GM12878 (cell line): Measurements from ENCODE around the gene IRF7. TPM values are rescaled to one million over a fixed set of nuclear protein-coding genes. Genes with fewer than 3 reads are reported as not detected.
A peak's percentile ranks its signal among the peaks of the same experiment; 100 is the strongest.

ENCODE experiments used
- ATAC-seq: fragments of 200-7000 bp; cut with Tn5 transposase; 3 replicates; pipeline ENCODE4 v1.9.1; 2020; ENCODE audit warnings: mild to moderate bottlenecking, moderate library complexity
- BruUV-seq: library from RNA; stranded (reverse); fragments of 400-500 nt; replicated peaks from 2 replicates; lab custom pipeline; 2021; lab: Mats Ljungman, UMichigan
- CTCF ChIA-PET: fragments of 300-600 bp; sonication (Branson Sonifier 250); formaldehyde crosslinking; extraction: SDS; loops from one replicate; lab custom pipeline; 2021; ENCODE audit warnings: inconsistent platforms; lab: Yijun Ruan, JAX
- POLR2A ChIA-PET: fragments of 350-600 bp; formaldehyde crosslinking; extraction: SDS; loops from one replicate; lab custom pipeline; 2021; ENCODE audit warnings: inconsistent platforms; lab: Charles Lee
- RAD21 ChIA-PET: fragments of 300-600 bp; sonication (Branson Sonifier 250); formaldehyde crosslinking; loops from one replicate; lab custom pipeline; 2023; ENCODE audit warnings: antibody characterized with exemption; ENCODE audit not compliant: unreplicated experiment; lab: Charles Lee
- SMC1A ChIA-PET: fragments of 300-600 bp; sonication (Branson Sonifier 250); formaldehyde crosslinking; loops from one replicate; lab custom pipeline; 2023; ENCODE audit not compliant: unreplicated experiment, uncharacterized antibody; lab: Charles Lee
- DNase-seq: peaks from one replicate; pipeline ENCODE4 v3.0.0-alpha.2; 2011; ENCODE audit warnings: low read depth, low spot score
- FAIRE-seq: peaks from 3 replicates; lab custom pipeline; 2011; peaks lifted over from hg19 to GRCh38; lab: Jason Lieb, UNC
- H2AFZ ChIP-seq: 2 replicates; pipeline ENCODE4 v1.6.0; 2011; ENCODE audit warnings: low read depth, low read length, control low read depth; ENCODE audit not compliant: control insufficient read depth
- H3K27ac ChIP-seq: 2 replicates; pipeline ENCODE4 v1.5.1; 2011; ENCODE audit warnings: control low read depth; ENCODE audit not compliant: control insufficient read depth, insufficient read depth
- H3K27me3 ChIP-seq, 2 experiments: replicated peaks in 1 of 2; 2 replicates each; pipeline versions ENCODE4 v1.6.0 to v1.6.1; 2011; ENCODE audit warnings: low read length in 1 of 2; ENCODE audit not compliant: control insufficient read depth in 2 of 2, insufficient read depth in 2 of 2
- H3K36me3 ChIP-seq, 2 experiments: 2 replicates each; pipeline ENCODE4 v1.5.1; 2011; ENCODE audit warnings: low read length in 1 of 2; ENCODE audit not compliant: control insufficient read depth in 2 of 2, insufficient read depth in 2 of 2
- H3K4me1 ChIP-seq: 2 replicates; pipeline ENCODE4 v1.6.1; 2011; ENCODE audit warnings: mild to moderate bottlenecking, low read length, moderate library complexity, mixed read lengths; ENCODE audit not compliant: control insufficient read depth, insufficient read depth
- H3K4me2 ChIP-seq: 2 replicates; pipeline ENCODE4 v1.6.0; 2011; ENCODE audit warnings: control low read depth; ENCODE audit not compliant: control insufficient read depth, insufficient read depth
- H3K4me3 ChIP-seq: fragments of 200-600 bp; sonication (generic); 2 replicates; pipeline ENCODE4 v1.5.1; 2016
- H3K79me2 ChIP-seq: 2 replicates; pipeline ENCODE4 v1.6.0; 2011; ENCODE audit warnings: low read length; ENCODE audit not compliant: control insufficient read depth, insufficient read depth
- H3K9ac ChIP-seq: 2 replicates; pipeline ENCODE4 v1.8.0; 2011; ENCODE audit warnings: low read length, control low read depth, mixed read lengths; ENCODE audit not compliant: control insufficient read depth, insufficient read depth
- H3K9me3 ChIP-seq: replicated peaks from 3 replicates; pipeline ENCODE4 v1.5.1; 2011; ENCODE audit warnings: mild to moderate bottlenecking, low read length; ENCODE audit not compliant: control insufficient read depth, insufficient read depth
- H4K20me1 ChIP-seq: 2 replicates; pipeline ENCODE4 v1.6.0; 2011; ENCODE audit not compliant: control insufficient read depth, insufficient read depth
- ASH2L ChIP-seq: fragments of 300-600, 200-600 bp; sonication (generic); IDR thresholded peaks from 2 replicates; pipeline ENCODE4 v1.6.1; 2017; ENCODE audit warnings: low read depth, mild to moderate bottlenecking, borderline replicate concordance
- BHLHE40 ChIP-seq, 2 experiments: fragments of 450-650 bp in 1 of 2; IDR thresholded peaks; 2 replicates each; pipeline ENCODE4 v1.6.1; 2011 to 2017; ENCODE audit warnings: low read depth in 2 of 2, borderline replicate concordance in 1 of 2, improper control_type of control experiment in 1 of 2, low read length in 1 of 2, mild to moderate bottlenecking in 1 of 2
- CREM ChIP-seq: IDR thresholded peaks from 2 replicates; pipeline ENCODE4 v1.6.1; 2014; ENCODE audit warnings: antibody characterized with exemption, low read depth
- DPF2 ChIP-seq: fragments of 450-650 bp; IDR thresholded peaks from 2 replicates; pipeline ENCODE4 v1.6.1; 2017; ENCODE audit warnings: mild to moderate bottlenecking
- EED ChIP-seq: sonication (generic); IDR thresholded peaks from 2 replicates; pipeline ENCODE4 v1.6.1; 2016; ENCODE audit warnings: antibody characterized with exemption, low read depth
- FOXM1 ChIP-seq: IDR thresholded peaks from 2 replicates; pipeline ENCODE4 v1.6.1; 2012; ENCODE audit warnings: low read depth, mild to moderate bottlenecking, inconsistent platforms, low read length, moderate library complexity
- GABPA ChIP-seq: IDR thresholded peaks from 2 replicates; pipeline ENCODE4 v1.6.1; 2014; ENCODE audit warnings: antibody characterized with exemption, low read depth, mild to moderate bottlenecking, inconsistent platforms
- IRF4 ChIP-seq: IDR thresholded peaks from 2 replicates; pipeline ENCODE4 v1.6.1; 2011; ENCODE audit warnings: low read depth, low read length
- NFYB ChIP-seq: IDR thresholded peaks from 2 replicates; pipeline ENCODE4 v1.6.1; 2011; ENCODE audit warnings: low read depth, mild to moderate bottlenecking, low read length, improper control_type of control experiment, moderate library complexity; ENCODE audit not compliant: insufficient read depth
- POLR2A ChIP-seq: IDR thresholded peaks from 2 replicates; pipeline ENCODE4 v1.6.1; 2011; ENCODE audit warnings: low read depth, mild to moderate bottlenecking, low read length
- SIX5 ChIP-seq: IDR thresholded peaks from 2 replicates; pipeline ENCODE4 v1.6.1; 2011; ENCODE audit warnings: mild to moderate bottlenecking, low read depth, low read length, moderate library complexity; ENCODE audit not compliant: severe bottlenecking
- SMAD5 ChIP-seq: IDR thresholded peaks from 2 replicates; pipeline ENCODE4 v1.6.1; 2016; ENCODE audit warnings: antibody characterized with exemption, low read depth
- STAT3 ChIP-seq: IDR thresholded peaks from 2 replicates; pipeline ENCODE4 v1.6.1; 2011; ENCODE audit warnings: low read depth, low read length, improper control_type of control experiment
- WGBS: methylation state at CpG from one replicate; pipeline ENCODE4 v1.1.6; 2016; ENCODE audit warnings: low lambda C conversion rate; ENCODE audit not compliant: insufficient replicate concordance, insufficient coverage; ENCODE audit errors: missing lambda C conversion rate; 5-methylcytosine and 5-hydroxymethylcytosine counted together
- in situ Hi-C: fragments of 300-500 bp; cut with MboI; formaldehyde crosslinking; loops from 9 replicates; pipeline ENCODE4 v1.14.3; 2018; ENCODE audit warnings: mixed read lengths
- intact Hi-C: fragments of 100-400 bp; cut with micrococcal nuclease; formaldehyde crosslinking; loops from one replicate; pipeline ENCODE4 v1.14.2; 2022; ENCODE audit not compliant: unreplicated experiment
- polyA plus RNA-seq, 11 experiments: library from polyadenylated mRNA; depleted of rRNA in 4 of 11; unstranded in 6 of 11; stranded (reverse) in 5 of 11; fragments of >200 nt; fragmentation: Nextera tagmentation in 4 of 11; fragmentation: Illumina TruSeq in 1 of 11; extraction: Ambion mirVana in 4 of 11; extraction: Trizol in 1 of 11; gene quantifications; 1 replicate in 1 of 11; 2 replicates in 10 of 11; pipeline versions ENCODE4 v1.2.1 to v1.2.3, GENCODE V29; 2011 to 2016; ENCODE audit warnings: inconsistent platforms in 2 of 11, missing spikeins in 2 of 11, low read depth in 1 of 11
- total RNA-seq, 4 experiments: library from RNA; depleted of rRNA in 3 of 4; stranded (reverse); fragments of >200 nt in 3 of 4; fragmentation: Illumina TruSeq in 1 of 4; extraction: Trizol in 1 of 4; gene quantifications; 2 replicates each; pipeline versions ENCODE4 v1.2.1 to v1.2.3, GENCODE V29; 2013 to 2021
- TF ChIP-seq, protein P1 (sequence below), 3 experiments: IDR thresholded peaks in 2 of 3; conservative IDR thresholded peaks in 1 of 3; 2 replicates each; pipeline ENCODE4 v1.5.1; 2011; ENCODE audit warnings: low read depth in 3 of 3, low read length in 3 of 3, mild to moderate bottlenecking in 3 of 3, control low read depth in 2 of 3, moderate library complexity in 2 of 3, inconsistent platforms in 1 of 3, mixed read lengths in 1 of 3; ENCODE audit not compliant: control insufficient read depth in 2 of 3, insufficient read depth in 1 of 3; ENCODE audit errors: extremely low read depth in 1 of 3

IRF7 gene
- total and polyA plus RNA-seq, 10 of the 15 experiments (the other 5 are each of a cell fraction or from before 2014, with no cell fraction given): 4.4 to 141 (median 67.6) TPM

DNA sequence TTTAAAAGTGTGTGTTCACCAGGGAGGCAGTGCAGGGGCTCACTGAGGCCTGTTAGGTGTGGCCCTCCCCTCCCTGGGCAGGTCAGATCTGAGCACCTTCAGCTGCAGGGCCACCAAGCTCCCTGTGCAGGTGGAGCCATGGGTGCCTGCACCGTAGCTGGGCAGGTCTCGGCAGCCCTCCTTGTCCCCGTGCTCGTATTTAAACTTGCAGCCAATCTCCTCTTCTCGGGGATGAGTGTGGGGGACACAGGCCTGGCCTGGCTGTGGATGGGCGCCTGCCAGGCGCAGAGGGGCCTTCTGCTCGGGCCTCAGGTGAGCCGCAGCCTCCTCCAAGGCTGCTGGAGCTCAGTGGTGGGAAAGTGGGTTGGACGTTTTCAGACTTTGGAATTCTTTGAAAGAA lies 20.4 kb downstream of the IRF7 start:
- Histone ChIP-seq H2AFZ (no peak overlapping the region), H3K4me1 (no peaks in the 10 kb centered on the region), H3K36me3 (peaks cover 26 to 49% of the 10 kb centered on the region in 2 experiments; a peak in 3 of 4 replicates), H3K9me3 (no peaks in the 10 kb centered on the region), H3K79me2 (no peaks in the 10 kb centered on the region), H3K4me3 (no peak overlapping the region), H3K4me2 (no peak overlapping the region), H3K27ac (no peak overlapping the region), H4K20me1 (no peaks in the 10 kb centered on the region), H3K27me3 (no peaks in the 10 kb centered on the region), H3K9ac (no peak overlapping the region)
- 84% methylated on average over 10 of the region's 10 CpGs for WGBS
- intact Hi-C loops: no loop called here
- no TSS peak for BruUV-seq
- FAIRE-seq (no peak), DNase-seq (no peak), ATAC-seq (no peak)
- in situ Hi-C loops: no loop called here
- no peak for TF ChIP-seq EED
- 0 out of 2 replicates have a peak, but pooled peaks have one; percentile 21 for TF ChIP-seq POLR2A
- no peak for TF ChIP-seq SIX5
- TF ChIP-seq DPF2: no peak
- ChIA-PET SMC1A (no interaction called here), CTCF (no interaction called here), POLR2A (no interaction called here), RAD21 (no interaction called here)

- ATAC-seq: no peak
- no peak overlapping the region for H2AFZ ChIP-seq
- H3K79me2 ChIP-seq: no peaks in the 10 kb centered on the region
- ChIA-PET CTCF (no interaction called here), POLR2A (no interaction called here), SMC1A (no interaction called here), RAD21 (no interaction called here)
- TF ChIP-seq STAT3: no peak
- no peak for TF ChIP-seq FOXM1
- TF ChIP-seq BHLHE40 (IDR thresholded peaks at IDR 0.05; ENCODE audit: borderline replicate concordance in 1 of 2, low read depth in 2 of 2, low read length in 1 of 2): no peak
- TF ChIP-seq GABPA: no peak
- TF ChIP-seq SMAD5: no peak
- TF ChIP-seq ASH2L: no peak
- TF ChIP-seq NFYB: no peak
- TF ChIP-seq CREM: no peak
- TF ChIP-seq IRF4: no peak
- TF ChIP-seq, protein P1, sequence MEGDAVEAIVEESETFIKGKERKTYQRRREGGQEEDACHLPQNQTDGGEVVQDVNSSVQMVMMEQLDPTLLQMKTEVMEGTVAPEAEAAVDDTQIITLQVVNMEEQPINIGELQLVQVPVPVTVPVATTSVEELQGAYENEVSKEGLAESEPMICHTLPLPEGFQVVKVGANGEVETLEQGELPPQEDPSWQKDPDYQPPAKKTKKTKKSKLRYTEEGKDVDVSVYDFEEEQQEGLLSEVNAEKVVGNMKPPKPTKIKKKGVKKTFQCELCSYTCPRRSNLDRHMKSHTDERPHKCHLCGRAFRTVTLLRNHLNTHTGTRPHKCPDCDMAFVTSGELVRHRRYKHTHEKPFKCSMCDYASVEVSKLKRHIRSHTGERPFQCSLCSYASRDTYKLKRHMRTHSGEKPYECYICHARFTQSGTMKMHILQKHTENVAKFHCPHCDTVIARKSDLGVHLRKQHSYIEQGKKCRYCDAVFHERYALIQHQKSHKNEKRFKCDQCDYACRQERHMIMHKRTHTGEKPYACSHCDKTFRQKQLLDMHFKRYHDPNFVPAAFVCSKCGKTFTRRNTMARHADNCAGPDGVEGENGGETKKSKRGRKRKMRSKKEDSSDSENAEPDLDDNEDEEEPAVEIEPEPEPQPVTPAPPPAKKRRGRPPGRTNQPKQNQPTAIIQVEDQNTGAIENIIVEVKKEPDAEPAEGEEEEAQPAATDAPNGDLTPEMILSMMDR (IDR thresholded peaks at IDR 0.05 in 2 of 3, conservative IDR thresholded peaks at IDR 0.05 in 1 of 3; ENCODE audit: control insufficient read depth in 2 of 3, extremely low read depth in 1 of 3, insufficient read depth in 1 of 3, low read depth in 3 of 3, low read length in 3 of 3): no peak
- WGBS: 97% methylated on average over 21 of the region's 21 CpGs
- DNase-seq: no peak
- no peak for FAIRE-seq
- no peak overlapping the region for H3K4me2 ChIP-seq
- intact Hi-C loops (no loop called here), in situ Hi-C loops (no loop called here)
- no peaks in the 10 kb centered on the region for H3K27me3 ChIP-seq
- no TSS peak for BruUV-seq
- no peak overlapping the region for H3K27ac ChIP-seq
- no peaks in the 10 kb centered on the region for H3K4me1 ChIP-seq
- peaks cover 29 to 50% of the 10 kb centered on the region in 2 experiments for H3K36me3 ChIP-seq
- no peaks in the 10 kb centered on the region for H4K20me1 ChIP-seq
- H3K9ac ChIP-seq: no peak overlapping the region
- no peak overlapping the region for H3K4me3 ChIP-seq
- no peaks in the 10 kb centered on the region for H3K9me3 ChIP-seq
These were observed 22.4 kb downstream of the IRF7 start for GRCh38 chr11:593347-593746.
